ENCODE data around the gene FAM89B.

The FAM89B gene

GRCh38 chr11:65606876-65607613, 34.7 kb downstream of the FAM89B start:
- H3K4me3 ChIP-seq, result peak overlapping the region; percentile 70
- H3K27ac ChIP-seq, result peak overlapping the region; percentile 74 to 93
- no peak for TF ChIP-seq CTCF (IDR thresholded peaks at IDR 0.05)
- DNase-seq (ENCODE audit: low spot score), result peak; percentile 98

DNA sequence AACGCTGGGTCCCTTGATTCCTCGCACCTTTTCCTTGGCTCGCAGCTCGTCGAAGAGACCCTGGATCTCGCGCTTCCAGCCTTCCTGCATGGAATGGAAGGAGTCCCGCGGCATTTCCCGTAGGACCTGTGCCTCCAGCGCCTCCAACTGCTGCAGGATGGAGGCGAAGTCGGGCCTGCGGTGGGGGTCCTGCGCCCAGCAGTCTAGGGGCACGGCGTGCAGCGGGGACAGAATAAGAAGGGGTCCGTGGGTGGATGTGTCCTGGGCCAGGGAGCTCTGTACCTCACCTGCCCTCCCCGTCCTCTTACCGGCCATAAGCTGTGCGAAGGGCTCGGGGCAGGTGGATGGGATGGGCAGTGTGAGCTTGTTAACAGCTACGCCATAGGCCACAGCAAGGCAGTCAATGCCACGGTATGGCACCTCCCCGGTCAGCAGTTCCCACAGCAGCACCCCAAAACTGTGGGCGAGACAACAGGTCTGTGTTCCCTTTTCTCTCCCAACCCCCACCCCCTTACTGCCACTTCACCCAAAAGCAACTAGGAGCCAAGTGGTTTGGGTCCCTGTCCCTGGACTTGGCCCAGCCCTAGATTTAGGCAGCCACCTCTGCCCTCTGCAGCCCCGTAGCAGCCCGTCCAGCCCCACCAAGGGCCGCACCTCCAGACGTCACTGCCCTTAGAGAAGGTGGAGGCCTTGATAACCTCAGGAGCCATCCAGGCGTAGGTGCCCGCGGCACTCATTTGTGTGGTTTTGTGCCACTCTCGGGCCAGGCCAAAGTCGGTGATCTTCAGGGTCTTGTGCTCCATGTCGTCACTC, 35.5 kb downstream of the FAM89B start:
- peak overlapping the region; percentile 38 to 93 for H3K27ac ChIP-seq
- TF ChIP-seq CTCF (IDR thresholded peaks at IDR 0.05), result no peak
- no peak for DNase-seq (ENCODE audit: low spot score)
- peak overlapping the region; percentile 70 for H3K4me3 ChIP-seq

DNA sequence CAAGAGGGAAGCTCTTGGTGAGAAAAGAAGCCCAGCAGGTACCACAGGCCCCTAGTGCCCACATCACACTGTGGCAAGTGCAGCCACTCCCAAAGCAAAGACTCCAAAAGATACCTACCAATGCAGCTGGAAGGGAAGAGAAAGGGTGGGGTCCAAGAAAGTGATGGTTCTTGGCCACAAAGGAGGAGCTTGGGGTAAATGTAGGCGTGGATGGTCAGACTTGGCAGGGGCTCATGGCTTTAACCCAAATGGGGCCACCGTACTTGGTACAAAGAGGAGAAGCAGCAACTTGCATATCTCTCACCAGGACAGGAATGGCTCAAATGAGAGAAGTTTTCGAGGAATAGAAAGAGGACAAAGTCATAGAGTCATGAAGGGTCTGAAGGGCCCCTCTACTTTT, 36.9 kb downstream of the FAM89B start:
- H3K27ac ChIP-seq, result no peak overlapping the region
- no peak for TF ChIP-seq CTCF (IDR thresholded peaks at IDR 0.05)
- DNase-seq (ENCODE audit: low spot score), result no peak
- no peak overlapping the region for H3K4me3 ChIP-seq

GRCh38 chr11:65609665-65610064, 37.3 kb downstream of the FAM89B start:
- Histone ChIP-seq H3K4me3 (peak overlapping the region; percentile 83), H3K27ac (peak overlapping the region in 1 of 2 donors; percentile 93)
- no peak for DNase-seq (ENCODE audit: low spot score)
- TF ChIP-seq CTCF (IDR thresholded peaks at IDR 0.05), result no peak

DNA sequence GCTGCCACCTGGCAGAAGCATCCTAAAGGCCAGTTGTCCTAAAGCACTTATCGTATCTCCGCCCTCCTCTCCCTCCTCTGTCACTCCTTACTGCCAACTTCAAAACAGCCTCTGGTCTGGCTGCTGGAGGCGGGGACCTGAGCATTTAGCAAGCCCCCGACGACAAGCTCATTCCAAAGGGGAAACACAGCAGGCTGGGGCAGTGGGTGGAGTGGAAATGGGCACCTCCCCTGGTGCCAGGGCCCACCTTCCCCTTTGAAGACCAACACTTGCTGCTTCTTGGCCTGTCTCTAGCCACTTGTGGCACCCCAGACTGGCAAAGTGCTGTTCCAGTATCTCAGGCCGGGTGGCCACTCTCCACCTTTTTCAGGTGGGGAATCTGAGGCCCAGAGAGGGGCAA, 38.1 kb downstream of the FAM89B start:
- TF ChIP-seq CTCF (IDR thresholded peaks at IDR 0.05), result no peak
- Histone ChIP-seq H3K4me3 (peak overlapping the region; percentile 83), H3K27ac (peak overlapping the region; percentile 16 to 93)
- DNase-seq (ENCODE audit: low spot score), result no peak

DNA sequence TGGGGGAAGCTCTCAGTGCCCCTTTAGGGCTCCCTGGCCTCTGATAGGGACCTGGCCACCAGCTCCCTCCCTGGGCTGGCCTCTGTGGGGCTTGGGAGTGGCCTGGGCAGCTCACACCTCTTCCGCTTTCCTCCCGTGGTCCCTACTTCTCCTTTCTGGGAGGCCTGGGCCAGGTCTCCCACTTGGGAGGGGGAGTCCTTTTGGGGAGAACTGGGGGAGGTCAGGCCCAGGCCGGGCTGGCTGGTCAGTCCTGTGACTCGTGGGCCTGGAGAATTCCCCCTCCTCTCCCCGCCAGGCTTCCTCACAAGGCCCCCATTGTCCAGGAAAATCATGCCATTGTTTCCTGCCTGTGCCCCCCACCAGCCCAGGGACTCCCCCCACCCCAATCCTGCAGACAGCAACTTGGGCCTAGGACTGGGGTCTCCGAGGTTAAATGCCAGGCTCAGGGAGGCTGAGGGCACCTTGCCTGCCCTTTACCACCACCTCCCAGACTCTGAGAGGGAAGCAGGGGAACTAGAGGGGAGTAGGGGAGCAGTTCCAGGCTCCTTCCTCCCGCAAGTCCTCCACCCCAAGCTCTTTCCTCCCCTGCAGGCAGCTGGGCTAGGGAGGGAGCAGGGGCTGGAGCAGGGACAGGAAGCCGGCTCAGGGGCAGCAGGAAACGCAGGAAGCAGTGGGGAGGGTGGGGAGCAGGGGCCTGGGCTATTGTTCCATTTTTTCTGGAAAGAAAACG, 38.9 kb downstream of the FAM89B start:
- Histone ChIP-seq H3K27ac (peak overlapping the region; percentile 16 to 93), H3K4me3 (peak overlapping the region; percentile 83)
- no peak for TF ChIP-seq CTCF (IDR thresholded peaks at IDR 0.05)
- no peak for DNase-seq (ENCODE audit: low spot score)

Measured in coronary artery (tissue), 2 donors.